MM.1S (cell line): ENCODE data around the gene TSR2.

Experiments used
- EZH2 ChIP-seq: fragments of 300-600 bp; sonication (generic); optimal IDR thresholded peaks from 2 replicates; pipeline ENCODE3; 2017; ENCODE audit warnings: low read depth, mild to moderate bottlenecking, antibody characterized with exemption, low read length, mixed read lengths
- TF ChIP-seq, protein P1 (sequence below): fragments of 300-600 bp; sonication (generic); IDR thresholded peaks from 2 replicates; pipeline ENCODE4 v1.5.1; 2016; ENCODE audit warnings: antibody characterized with exemption, low read length, mixed read lengths

DNA sequence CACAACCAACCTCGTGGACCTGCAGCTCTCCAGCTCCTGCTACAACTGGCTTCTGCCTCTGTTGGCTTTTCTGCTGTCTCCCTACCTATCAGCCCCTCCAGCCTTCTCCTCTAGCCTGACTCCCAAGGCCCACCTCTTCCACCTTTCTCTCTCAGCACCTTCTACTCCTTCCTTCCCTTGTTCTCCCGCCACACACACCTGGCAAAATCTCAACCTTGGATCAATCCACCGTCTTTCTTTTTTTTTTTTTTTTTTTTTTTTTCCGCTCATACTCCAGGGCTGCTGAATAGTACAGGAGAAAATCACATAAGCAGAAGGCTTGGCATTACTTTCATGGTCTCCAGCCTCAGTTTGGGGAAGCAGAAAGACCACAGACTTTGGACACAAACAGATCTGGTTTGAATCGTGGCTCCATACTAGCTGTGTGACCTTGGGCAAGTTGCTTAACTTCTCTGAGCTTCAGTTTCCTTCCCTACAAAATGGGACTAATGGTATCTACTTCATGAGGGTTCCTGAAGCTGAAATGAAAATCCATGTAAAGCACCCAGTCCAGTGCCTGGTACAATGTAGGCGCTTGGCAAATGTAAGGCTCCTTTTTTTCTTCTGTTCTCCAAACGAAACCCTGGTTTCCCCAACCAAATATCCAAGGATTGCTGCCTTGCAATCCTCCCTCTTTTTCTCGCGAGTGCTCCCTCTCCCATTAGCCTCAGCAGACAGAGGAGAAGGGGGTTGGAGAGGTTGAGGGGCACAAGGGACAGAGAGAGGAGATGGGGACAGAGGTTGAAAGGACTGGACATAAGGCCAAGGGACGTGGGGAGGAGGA lies 54.2 kb downstream of the TSR2 start:
- TF ChIP-seq, protein P1, sequence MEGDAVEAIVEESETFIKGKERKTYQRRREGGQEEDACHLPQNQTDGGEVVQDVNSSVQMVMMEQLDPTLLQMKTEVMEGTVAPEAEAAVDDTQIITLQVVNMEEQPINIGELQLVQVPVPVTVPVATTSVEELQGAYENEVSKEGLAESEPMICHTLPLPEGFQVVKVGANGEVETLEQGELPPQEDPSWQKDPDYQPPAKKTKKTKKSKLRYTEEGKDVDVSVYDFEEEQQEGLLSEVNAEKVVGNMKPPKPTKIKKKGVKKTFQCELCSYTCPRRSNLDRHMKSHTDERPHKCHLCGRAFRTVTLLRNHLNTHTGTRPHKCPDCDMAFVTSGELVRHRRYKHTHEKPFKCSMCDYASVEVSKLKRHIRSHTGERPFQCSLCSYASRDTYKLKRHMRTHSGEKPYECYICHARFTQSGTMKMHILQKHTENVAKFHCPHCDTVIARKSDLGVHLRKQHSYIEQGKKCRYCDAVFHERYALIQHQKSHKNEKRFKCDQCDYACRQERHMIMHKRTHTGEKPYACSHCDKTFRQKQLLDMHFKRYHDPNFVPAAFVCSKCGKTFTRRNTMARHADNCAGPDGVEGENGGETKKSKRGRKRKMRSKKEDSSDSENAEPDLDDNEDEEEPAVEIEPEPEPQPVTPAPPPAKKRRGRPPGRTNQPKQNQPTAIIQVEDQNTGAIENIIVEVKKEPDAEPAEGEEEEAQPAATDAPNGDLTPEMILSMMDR: no peak
- no peak for TF ChIP-seq EZH2
